Measurements from ENCODE around the gene PHF21A.

GRCh38 chr11:46038529-46038928 is 82.7 kb downstream of the PHF21A start:
- TF ChIP-seq POLR2AphosphoS5 (IDR thresholded peaks at IDR 0.05; ENCODE audit: borderline replicate concordance, low read depth, low read length): no peak
- TF ChIP-seq FOXP2 (optimal IDR thresholded peaks at IDR 0.05; ENCODE audit: control extremely low read depth, extremely low read length, insufficient read depth): no peak
- TF ChIP-seq EZH2 (IDR thresholded peaks at IDR 0.05): no peak
